ENCODE results near the gene IDE.

IDE gene

GRCh38 chr10:92432596-92432995, 141.3 kb downstream of the IDE start:
- Histone ChIP-seq H3K4me3 (ENCODE audit: low read length) (no peak overlapping the region), H3K27ac (ENCODE audit: low read length) (no peak overlapping the region)

GRCh38 chr10:92430103-92430502, 143.8 kb downstream of the IDE start:
- Histone ChIP-seq H3K9ac (ENCODE audit: low read length) (no peak overlapping the region), H3K9me2 (replicated peaks; ENCODE audit: insufficient read depth, low read length) (no peaks in the 10 kb centered on the region), H3K36me3 (replicated peaks; ENCODE audit: insufficient read depth, low read length) (no peaks in the 10 kb centered on the region), H4K20me1 (ENCODE audit: insufficient read depth, low read length) (no peaks in the 10 kb centered on the region), H3K4me2 (ENCODE audit: low read depth, low read length) (no peak overlapping the region), H3K4me3 (ENCODE audit: low read length) (no peak overlapping the region), H3K27me3 (replicated peaks; ENCODE audit: insufficient read depth, low read length) (no peaks in the 10 kb centered on the region), H3K79me2 (ENCODE audit: low read length) (no peaks in the 10 kb centered on the region), H2AFZ (ENCODE audit: low read length) (no peak overlapping the region), H3K4me1 (ENCODE audit: low read length) (no peaks in the 10 kb centered on the region), H3K9me3 (replicated peaks; ENCODE audit: insufficient read depth, low read length) (no peaks in the 10 kb centered on the region), H3K27ac (ENCODE audit: low read length) (no peak overlapping the region), H3F3A (ENCODE audit: insufficient read depth, low read length) (no peaks in the 10 kb centered on the region)
- no peak for DNase-seq
- TF ChIP-seq EZH2phosphoT487 (IDR thresholded peaks at IDR 0.05; ENCODE audit: low read length): no peak
- no peak for TF ChIP-seq EZH2 (optimal IDR thresholded peaks at IDR 0.05; ENCODE audit: low read depth, low read length)
- TF ChIP-seq CTCF (IDR thresholded peaks at IDR 0.05; ENCODE audit: low read length): no peak

More at GRCh38 chr10:92432596-92432995, 141.3 kb downstream of the IDE start:
- no peak for DNase-seq
- H3K79me2 ChIP-seq (ENCODE audit: low read length): no peaks in the 10 kb centered on the region
- no peaks in the 10 kb centered on the region for H4K20me1 ChIP-seq (ENCODE audit: insufficient read depth, low read length)
- H3F3A ChIP-seq (ENCODE audit: insufficient read depth, low read length): no peaks in the 10 kb centered on the region
- TF ChIP-seq EZH2phosphoT487 (IDR thresholded peaks at IDR 0.05; ENCODE audit: low read length): no peak
- no peak for TF ChIP-seq EZH2 (optimal IDR thresholded peaks at IDR 0.05; ENCODE audit: low read depth, low read length)
- no peak for TF ChIP-seq CTCF (IDR thresholded peaks at IDR 0.05; ENCODE audit: low read length)
- no peaks in the 10 kb centered on the region for H3K9me2 ChIP-seq (replicated peaks; ENCODE audit: insufficient read depth, low read length)
- H3K9ac ChIP-seq (ENCODE audit: low read length): no peak overlapping the region
- H3K4me2 ChIP-seq (ENCODE audit: low read depth, low read length): no peak overlapping the region
- no peaks in the 10 kb centered on the region for H3K36me3 ChIP-seq (replicated peaks; ENCODE audit: insufficient read depth, low read length)
- H2AFZ ChIP-seq (ENCODE audit: low read length): no peak overlapping the region
- H3K4me1 ChIP-seq (ENCODE audit: low read length): no peaks in the 10 kb centered on the region
- H3K27me3 ChIP-seq (replicated peaks; ENCODE audit: insufficient read depth, low read length): no peaks in the 10 kb centered on the region
- H3K9me3 ChIP-seq (replicated peaks; ENCODE audit: insufficient read depth, low read length): no peaks in the 10 kb centered on the region

- H3K4me1 ChIP-seq (ENCODE audit: low read length): peaks cover 8% of the 10 kb centered on the region; the same call in 1 of the 2 replicates
- H3F3A ChIP-seq (ENCODE audit: insufficient read depth, low read length): no peaks in the 10 kb centered on the region
- H3K9me2 ChIP-seq (replicated peaks; ENCODE audit: insufficient read depth, low read length): no peaks in the 10 kb centered on the region
- no peaks in the 10 kb centered on the region for H3K79me2 ChIP-seq (ENCODE audit: low read length)
- no peaks in the 10 kb centered on the region for H4K20me1 ChIP-seq (ENCODE audit: insufficient read depth, low read length)
- TF ChIP-seq CTCF (IDR thresholded peaks at IDR 0.05; ENCODE audit: low read length) (no peak), EZH2phosphoT487 (IDR thresholded peaks at IDR 0.05; ENCODE audit: low read length) (no peak), EZH2 (optimal IDR thresholded peaks at IDR 0.05; ENCODE audit: low read depth, low read length) (no peak)
- no peak overlapping the region for H3K4me3 ChIP-seq (ENCODE audit: low read length)
- peak; percentile 11 for DNase-seq
- no peak overlapping the region for H3K4me2 ChIP-seq (ENCODE audit: low read depth, low read length)
- no peaks in the 10 kb centered on the region for H3K9me3 ChIP-seq (replicated peaks; ENCODE audit: insufficient read depth, low read length)
- no peaks in the 10 kb centered on the region for H3K27me3 ChIP-seq (replicated peaks; ENCODE audit: insufficient read depth, low read length)
- no peak overlapping the region for H3K27ac ChIP-seq (ENCODE audit: low read length)
- no peak overlapping the region; the same call in 1 of the 2 replicates for H2AFZ ChIP-seq (ENCODE audit: low read length)
- H3K9ac ChIP-seq (ENCODE audit: low read length): no peak overlapping the region
- no peaks in the 10 kb centered on the region for H3K36me3 ChIP-seq (replicated peaks; ENCODE audit: insufficient read depth, low read length)
Observed at GRCh38 chr10:92421550-92421949, 152.3 kb downstream of the IDE start.
